ES-I3 (cell line): ENCODE measurements around the gene ICAM1.

ENCODE experiments used
- H3K36me3 ChIP-seq: 2 replicates; pipeline ENCODE4 v1.6.1; 2013; ENCODE audit warnings: mild to moderate bottlenecking, low read length, control low read depth, moderate library complexity; ENCODE audit not compliant: insufficient read depth
- H3K4me1 ChIP-seq: 2 replicates; pipeline ENCODE4 v1.6.1; 2013; ENCODE audit warnings: mild to moderate bottlenecking, control low read depth, low read length; ENCODE audit not compliant: insufficient read depth
- H3K9ac ChIP-seq: 2 replicates; pipeline ENCODE4 v1.6.1; 2013; ENCODE audit warnings: low read depth, mild to moderate bottlenecking, low read length, moderate library complexity
- H3K9me3 ChIP-seq: 2 replicates; pipeline ENCODE4 v1.6.1; 2013; ENCODE audit warnings: mild to moderate bottlenecking, low read length, moderate library complexity; ENCODE audit not compliant: control insufficient read depth, insufficient read depth

Gene ICAM1

DNA sequence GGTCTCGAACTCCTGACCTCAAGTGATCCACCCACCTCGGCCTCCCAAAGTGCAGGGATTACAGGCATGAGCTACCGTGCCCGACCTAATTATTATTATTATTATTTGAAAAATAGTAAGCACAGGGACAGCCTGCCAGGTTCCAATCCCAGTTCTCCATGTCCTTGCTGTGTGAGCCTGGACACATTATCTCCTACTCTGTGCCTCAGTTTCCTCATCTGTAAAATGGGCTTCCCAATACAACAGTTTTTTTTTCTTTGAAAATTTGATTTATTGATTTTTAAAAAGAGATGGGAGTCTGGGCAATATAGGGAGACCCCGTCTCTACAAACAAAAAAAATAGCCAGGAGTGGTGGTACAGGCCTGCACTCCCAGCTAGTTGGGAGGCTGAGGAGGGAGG is 35.4 kb downstream of the ICAM1 start:
- H3K9me3 ChIP-seq = no peaks in the 10 kb centered on the region
- H3K9ac ChIP-seq = no peak overlapping the region
- H3K36me3 ChIP-seq = no peaks in the 10 kb centered on the region
- peaks cover 5% of the 10 kb centered on the region; the same call in 1 of the 2 replicates for H3K4me1 ChIP-seq

GRCh38 chr19:10309423-10309822 is 38.5 kb downstream of the ICAM1 start, which contains the start of gene ZGLP1:
ZGLP1 (minus strand) TSS chr19:10309815.
- H3K36me3 ChIP-seq = no peaks in the 10 kb centered on the region
- no peak within 1 kb of the TSS for H3K9ac ChIP-seq
- no peaks in the 10 kb centered on the region for H3K9me3 ChIP-seq
- peaks cover 5% of the 10 kb centered on the region; the same call in 1 of the 2 replicates for H3K4me1 ChIP-seq

GRCh38 chr19:10315335-10316214 is 44.7 kb downstream of the ICAM1 start, which contains the start of gene FDX2:
FDX2 (minus strand) TSS chr19:10316015; CDS start chr19:10315996, 19 bp downstream.
- peaks cover 7% of the 10 kb centered on the region for H3K36me3 ChIP-seq
- H3K9me3 ChIP-seq = no peaks in the 10 kb centered on the region
- H3K9ac ChIP-seq = peak within 1 kb of the TSS; percentile 64
- H3K4me1 ChIP-seq = no peaks in the 10 kb centered on the region

- Histone ChIP-seq H3K36me3 (peaks cover 7% of the 10 kb centered on the region), H3K9me3 (no peaks in the 10 kb centered on the region), H3K9ac (no peak overlapping the region), H3K4me1 (no peaks in the 10 kb centered on the region)
Observed at GRCh38 chr19:10316229-10317044, 45.5 kb downstream of the ICAM1 start.

DNA sequence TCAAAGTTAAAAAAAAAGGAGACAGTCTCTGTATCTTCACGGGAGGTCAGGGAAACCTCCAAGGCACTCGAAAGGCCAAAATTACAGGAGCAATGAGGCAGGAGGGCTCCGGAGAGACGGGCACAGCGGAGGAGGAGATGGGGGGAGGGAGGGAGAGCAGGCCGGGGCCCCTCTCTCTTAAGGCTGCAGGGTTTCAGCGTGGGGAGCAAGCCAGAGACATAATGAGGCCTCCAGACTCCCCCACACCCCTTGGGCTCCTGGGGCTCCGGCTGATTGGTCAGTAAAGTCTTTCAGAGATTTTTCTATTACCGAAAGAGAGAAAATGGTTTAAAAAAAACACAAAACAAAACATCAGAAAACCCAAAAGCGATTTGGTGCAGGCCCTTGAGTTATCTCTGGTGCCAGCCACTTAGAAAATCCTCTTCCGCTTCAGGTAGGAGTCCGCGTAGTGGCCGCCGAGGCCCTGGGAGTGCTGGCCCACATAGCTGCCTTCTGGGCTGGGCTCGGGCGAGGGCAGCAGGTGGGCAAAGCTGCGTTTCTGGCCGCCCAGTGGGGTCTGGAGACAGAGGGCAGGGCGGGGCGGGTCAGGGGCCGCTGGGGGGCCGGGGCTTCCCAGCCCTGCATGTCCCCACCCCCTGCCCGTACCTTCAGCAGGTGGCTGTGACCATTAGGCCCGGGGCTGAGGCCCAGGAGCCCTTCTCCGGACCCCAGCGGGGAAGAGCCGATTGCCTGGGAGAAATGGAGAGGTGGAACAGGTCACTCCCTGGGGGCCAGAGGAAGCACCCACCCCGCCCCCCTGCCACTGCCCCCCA is 46.3 kb downstream of the ICAM1 start:
- H3K9ac ChIP-seq = no peak overlapping the region
- H3K36me3 ChIP-seq = peaks cover 13% of the 10 kb centered on the region
- no peaks in the 10 kb centered on the region for H3K9me3 ChIP-seq
- H3K4me1 ChIP-seq = no peaks in the 10 kb centered on the region

- Histone ChIP-seq H3K36me3 (peaks cover 16% of the 10 kb centered on the region), H3K9me3 (no peaks in the 10 kb centered on the region), H3K4me1 (no peaks in the 10 kb centered on the region), H3K9ac (no peak overlapping the region)
Observed at GRCh38 chr19:10317857-10318462, 47.0 kb downstream of the ICAM1 start.

DNA sequence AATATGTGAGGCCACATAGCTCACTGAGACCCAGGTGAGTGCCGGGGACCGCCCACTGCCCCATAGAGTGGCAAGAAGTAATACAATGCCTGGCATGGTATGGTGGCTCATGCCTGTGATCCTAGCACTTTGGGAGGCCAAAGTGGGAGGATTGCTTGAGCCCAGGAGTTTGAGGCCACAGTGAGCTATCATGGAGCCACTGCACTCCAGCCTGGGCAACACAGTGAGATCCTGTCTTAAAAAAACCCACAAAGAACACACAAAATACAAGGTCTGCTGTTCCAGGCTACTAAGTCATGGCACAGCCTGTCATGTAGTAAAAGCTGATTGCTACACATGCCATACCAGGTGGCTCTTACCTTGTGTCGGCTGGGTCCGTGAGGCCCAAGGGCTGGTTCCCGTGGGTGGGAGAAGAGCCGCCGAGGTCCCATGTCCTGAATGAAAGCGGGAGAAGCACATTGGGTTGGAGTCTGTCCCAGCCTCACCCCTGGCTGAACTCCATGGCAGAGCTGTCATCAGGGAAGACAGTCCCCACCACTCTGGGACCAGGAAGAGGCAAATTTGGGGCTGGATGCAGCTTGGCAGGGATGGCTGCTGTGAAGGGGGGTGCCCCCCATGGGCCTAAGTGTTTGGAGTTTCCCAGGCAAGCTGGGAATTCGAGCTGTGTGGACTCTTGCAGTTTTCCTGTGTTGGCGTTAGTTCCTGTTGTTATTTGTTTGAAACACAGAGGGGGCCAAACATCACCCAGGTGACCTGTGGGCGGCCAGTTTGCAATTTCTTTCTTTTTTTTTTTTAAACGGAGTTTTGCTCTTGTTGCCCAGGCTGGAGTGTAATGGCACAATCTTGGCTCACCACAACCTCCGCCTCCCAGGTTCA is 48.1 kb downstream of the ICAM1 start:
- no peaks in the 10 kb centered on the region for H3K9me3 ChIP-seq
- no peaks in the 10 kb centered on the region for H3K4me1 ChIP-seq
- H3K9ac ChIP-seq = no peak overlapping the region
- H3K36me3 ChIP-seq = peaks cover 16% of the 10 kb centered on the region

- H3K36me3 ChIP-seq = peaks cover 16% of the 10 kb centered on the region
- H3K9me3 ChIP-seq = no peaks in the 10 kb centered on the region
- H3K4me1 ChIP-seq = no peaks in the 10 kb centered on the region
- H3K9ac ChIP-seq = no peak overlapping the region
Observed at GRCh38 chr19:10320602-10321416, 49.9 kb downstream of the ICAM1 start.

DNA sequence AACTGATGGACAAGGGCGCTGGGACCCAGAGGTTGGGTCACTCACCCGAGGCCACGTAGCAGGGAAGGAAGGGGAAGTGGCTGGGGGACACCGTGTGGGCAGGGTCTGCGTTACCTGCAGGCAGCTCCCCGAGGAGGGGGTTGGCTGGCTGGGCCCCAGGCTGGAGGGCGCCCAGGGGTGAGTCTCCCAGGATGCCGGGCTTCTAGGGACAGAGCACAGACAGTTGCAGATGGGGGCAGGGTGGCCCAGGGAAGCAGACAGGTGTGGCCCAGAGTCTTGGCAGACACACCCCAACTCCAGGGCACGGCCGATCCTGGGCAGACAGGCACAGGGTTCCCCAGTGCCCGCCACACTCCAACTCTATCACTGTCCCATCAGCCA is 50.5 kb downstream of the ICAM1 start:
- H3K4me1 ChIP-seq = no peaks in the 10 kb centered on the region
- H3K36me3 ChIP-seq = peaks cover 16% of the 10 kb centered on the region
- H3K9me3 ChIP-seq = no peaks in the 10 kb centered on the region
- no peak overlapping the region for H3K9ac ChIP-seq

- H3K36me3 ChIP-seq = peaks cover 16% of the 10 kb centered on the region
- H3K4me1 ChIP-seq = no peaks in the 10 kb centered on the region
- H3K9me3 ChIP-seq = no peaks in the 10 kb centered on the region
- no peak overlapping the region for H3K9ac ChIP-seq
Observed at GRCh38 chr19:10321874-10322835, 51.2 kb downstream of the ICAM1 start.

- Histone ChIP-seq H3K36me3 (peaks cover 32% of the 10 kb centered on the region), H3K9me3 (no peaks in the 10 kb centered on the region), H3K9ac (no peak overlapping the region), H3K4me1 (no peaks in the 10 kb centered on the region)
Observed at GRCh38 chr19:10325732-10326131, 54.8 kb downstream of the ICAM1 start.
